ENCODE data around the gene PUS7L.
"Not testable (repeated sequence)": the region's sequence is repeated elsewhere in the genome, so short reads cannot be mapped to it uniquely, and the experiment has no call there.

The PUS7L gene

GRCh38 chr12:43744826-43745225 lies 13.8 kb downstream of the PUS7L start:
- DNase-seq (ENCODE audit: low read depth), result no peak

GRCh38 chr12:43742106-43742505 lies 16.5 kb downstream of the PUS7L start:
- DNase-seq (ENCODE audit: low read depth), result no peak

- DNase-seq (ENCODE audit: low read depth), result no peak
Measured at GRCh38 chr12:43740511-43741100, 18.0 kb downstream of the PUS7L start.

- no peak for DNase-seq (ENCODE audit: low read depth)
Measured at GRCh38 chr12:43737646-43738045, 20.9 kb downstream of the PUS7L start.

- DNase-seq (ENCODE audit: low read depth), result no peak
Measured at GRCh38 chr12:43736927-43737440, 21.6 kb downstream of the PUS7L start.

- DNase-seq (ENCODE audit: low read depth), result no peak
Measured at GRCh38 chr12:43733687-43734086, 24.9 kb downstream of the PUS7L start.

GRCh38 chr12:43730283-43730682 lies 28.3 kb downstream of the PUS7L start:
- no peak for DNase-seq (ENCODE audit: low read depth)

GRCh38 chr12:43728698-43729097 lies 29.9 kb downstream of the PUS7L start:
- no peak for DNase-seq (ENCODE audit: low read depth)

- DNase-seq (ENCODE audit: low read depth), result no peak
Measured at GRCh38 chr12:43728117-43728516, 30.5 kb downstream of the PUS7L start.

GRCh38 chr12:43723134-43723533 lies 35.5 kb downstream of the PUS7L start:
- DNase-seq (ENCODE audit: low read depth), result no peak

GRCh38 chr12:43722621-43723020 lies 36.0 kb downstream of the PUS7L start:
- DNase-seq (ENCODE audit: low read depth), result no peak

- no peak for DNase-seq (ENCODE audit: low read depth)
Measured at GRCh38 chr12:43711348-43711747, 47.2 kb downstream of the PUS7L start.

GRCh38 chr12:43703772-43704171 lies 54.8 kb downstream of the PUS7L start:
- DNase-seq (ENCODE audit: low read depth), result not testable (repeated sequence)

GRCh38 chr12:43701194-43701593 lies 57.4 kb downstream of the PUS7L start:
- not testable (repeated sequence) for DNase-seq (ENCODE audit: low read depth)

GRCh38 chr12:43696154-43696553 lies 62.4 kb downstream of the PUS7L start:
- DNase-seq (ENCODE audit: low read depth), result no peak

GRCh38 chr12:43694879-43695278 lies 63.7 kb downstream of the PUS7L start:
- DNase-seq (ENCODE audit: low read depth), result no peak

- DNase-seq (ENCODE audit: low read depth), result no peak
Measured at GRCh38 chr12:43692064-43692463, 66.5 kb downstream of the PUS7L start.

- DNase-seq (ENCODE audit: low read depth), result not testable (repeated sequence)
Measured at GRCh38 chr12:43685491-43685890, 73.1 kb downstream of the PUS7L start.

- no peak for DNase-seq (ENCODE audit: low read depth)
Measured at GRCh38 chr12:43676183-43676813, 82.3 kb downstream of the PUS7L start.

- no peak for DNase-seq (ENCODE audit: low read depth)
Measured at GRCh38 chr12:43675048-43675904, 83.3 kb downstream of the PUS7L start.

GRCh38 chr12:43669373-43669772 lies 89.2 kb downstream of the PUS7L start:
- DNase-seq (ENCODE audit: low read depth), result no peak

Measured in activated T-cell treated with anti-CD3 and anti-CD28 coated beads for 1 hour (primary cell).